Uterus (tissue), 2 donors: ENCODE results near the gene GLI1.

ENCODE experiments used
- CTCF ChIP-seq, 4 experiments: fragments of 200-600 bp in 2 of 4; fragments of 450-650 bp in 2 of 4; sonication (generic) in 2 of 4; IDR thresholded peaks; one replicate each; pipeline ENCODE4 v1.5.1; 2016 to 2019; ENCODE audit warnings: antibody characterized with exemption in 4 of 4, mild to moderate bottlenecking in 2 of 4, moderate library complexity in 1 of 4
- POLR2A ChIP-seq, 2 donors: fragments of 450-650 bp; IDR thresholded peaks; one replicate each; pipeline ENCODE4 v1.6.1; 2016; ENCODE audit warnings: antibody characterized with exemption in 2 of 2, mild to moderate bottlenecking in 1 of 2, moderate library complexity in 1 of 2

- TF ChIP-seq POLR2A (IDR thresholded peaks at IDR 0.05) (no peak), CTCF (IDR thresholded peaks at IDR 0.05) (no peak)
Observed at GRCh38 chr12:57516617-57517153, 57.1 kb downstream of the GLI1 start.
